Smooth muscle cell of the brain vasculature (primary cell): ENCODE data around the gene MYH6.

ENCODE experiments used
- DNase-seq: peaks from one replicate; pipeline ENCODE4 v3.0.0-alpha.2; 2012; ENCODE audit warnings: low read depth, low spot score

The MYH6 gene

DNA sequence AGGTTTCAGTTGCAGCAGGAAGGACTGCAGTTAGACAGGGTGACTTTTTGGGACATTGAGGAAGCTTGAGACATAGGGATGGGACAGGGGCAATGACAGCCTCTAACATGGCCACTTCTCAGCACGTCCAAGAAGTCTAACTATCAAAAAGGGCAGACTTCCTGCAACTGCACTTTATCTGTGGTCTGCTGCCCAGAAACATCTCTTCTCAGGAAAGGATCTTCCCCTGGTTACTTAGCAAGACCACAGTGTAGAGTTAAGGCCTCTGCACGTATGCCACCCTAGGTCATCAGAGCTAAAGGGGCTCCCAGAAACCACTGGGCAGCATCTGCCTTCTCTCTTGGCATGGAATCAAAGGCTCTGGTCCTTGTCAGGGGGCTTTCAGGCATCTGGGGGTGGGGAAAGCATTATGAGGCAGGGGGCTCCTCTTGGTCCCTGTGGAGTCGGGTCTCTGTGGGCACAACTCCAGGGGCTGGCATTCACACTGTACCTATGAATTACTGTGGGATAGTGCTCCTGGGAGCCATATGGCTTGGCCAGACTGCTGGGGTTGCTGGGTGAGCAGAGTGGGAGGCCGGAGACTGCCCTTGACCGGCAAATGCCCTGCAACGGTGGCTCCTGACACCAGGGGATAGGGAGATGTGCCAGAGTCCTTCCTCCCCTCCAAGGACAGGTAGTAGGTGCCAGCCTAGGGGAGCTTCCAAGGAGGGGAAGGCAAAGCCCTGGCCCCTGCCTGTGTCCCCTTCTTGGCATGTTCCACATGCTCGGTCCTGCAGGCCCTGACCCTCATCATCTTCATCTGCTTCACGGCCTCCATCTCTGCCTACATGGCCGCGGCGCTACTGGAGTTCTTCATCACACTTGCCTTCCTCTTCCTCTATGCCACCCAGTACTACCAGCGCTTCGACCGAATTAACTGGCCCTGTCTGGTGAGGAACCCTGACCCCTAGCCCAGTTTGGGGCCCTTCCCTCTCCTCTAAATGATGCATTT lies 30.2 kb downstream of the MYH6 start:
- DNase-seq: no peak

DNA sequence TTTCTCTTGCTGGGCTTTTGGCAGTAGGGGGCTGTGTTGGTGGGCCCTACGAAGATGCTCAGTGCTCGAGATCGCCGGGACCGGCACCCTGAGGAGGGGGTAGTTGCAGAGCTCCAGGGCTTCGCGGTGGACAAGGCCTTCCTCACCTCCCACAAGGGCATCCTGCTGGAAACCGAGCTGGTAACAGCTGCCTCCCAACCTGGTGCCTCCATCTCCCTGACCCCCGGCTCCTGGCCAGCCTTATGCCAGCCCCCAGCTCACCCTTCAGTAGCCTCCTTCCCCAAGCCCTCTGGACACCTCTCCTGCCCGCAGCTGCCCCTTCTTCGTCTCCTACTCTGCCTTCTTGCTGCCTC lies 30.9 kb downstream of the MYH6 start:
- no peak for DNase-seq

DNA sequence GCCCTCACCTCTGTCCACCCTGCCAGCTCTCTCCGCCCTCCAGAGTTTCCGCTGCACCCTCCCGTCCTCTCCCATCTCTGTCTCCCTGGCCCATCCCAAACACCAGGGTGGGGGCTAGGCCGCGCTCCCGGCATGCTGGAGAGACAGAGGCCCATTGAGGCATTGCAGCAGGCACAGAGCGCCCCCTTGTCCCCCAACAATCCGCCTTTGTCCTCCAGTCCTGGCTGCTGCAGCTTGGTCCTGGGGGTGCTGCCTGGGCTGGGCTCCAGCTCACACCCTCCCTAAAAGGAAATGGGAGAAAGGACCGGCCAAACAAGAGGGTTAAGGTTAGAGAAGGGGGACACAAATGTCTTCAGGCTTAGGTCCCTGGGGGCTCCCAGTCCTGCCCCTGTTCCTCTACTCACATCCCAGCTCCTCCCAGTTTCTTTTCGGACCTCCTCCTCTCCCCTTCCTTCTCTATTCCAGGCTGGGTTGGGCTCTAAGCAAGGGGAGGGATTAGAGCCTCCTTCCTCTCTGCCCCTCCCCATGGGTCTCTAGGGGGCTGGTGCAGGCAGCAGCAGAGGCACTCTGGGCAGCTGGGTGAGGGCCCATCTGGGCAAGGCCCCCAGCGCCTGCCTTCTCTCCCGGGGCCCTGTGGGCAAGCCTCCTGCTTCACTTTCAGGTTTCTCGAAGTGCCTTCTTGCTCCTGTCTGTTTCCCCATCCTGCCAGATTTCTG lies 31.4 kb downstream of the MYH6 start, which contains the start of gene CMTM5:
Gene CMTM5, plus strand, starts transcription at position 565 of the 716 bp plus-strand sequence. CDS start 206 bp downstream, outside the sequence.
- no peak for DNase-seq

DNA sequence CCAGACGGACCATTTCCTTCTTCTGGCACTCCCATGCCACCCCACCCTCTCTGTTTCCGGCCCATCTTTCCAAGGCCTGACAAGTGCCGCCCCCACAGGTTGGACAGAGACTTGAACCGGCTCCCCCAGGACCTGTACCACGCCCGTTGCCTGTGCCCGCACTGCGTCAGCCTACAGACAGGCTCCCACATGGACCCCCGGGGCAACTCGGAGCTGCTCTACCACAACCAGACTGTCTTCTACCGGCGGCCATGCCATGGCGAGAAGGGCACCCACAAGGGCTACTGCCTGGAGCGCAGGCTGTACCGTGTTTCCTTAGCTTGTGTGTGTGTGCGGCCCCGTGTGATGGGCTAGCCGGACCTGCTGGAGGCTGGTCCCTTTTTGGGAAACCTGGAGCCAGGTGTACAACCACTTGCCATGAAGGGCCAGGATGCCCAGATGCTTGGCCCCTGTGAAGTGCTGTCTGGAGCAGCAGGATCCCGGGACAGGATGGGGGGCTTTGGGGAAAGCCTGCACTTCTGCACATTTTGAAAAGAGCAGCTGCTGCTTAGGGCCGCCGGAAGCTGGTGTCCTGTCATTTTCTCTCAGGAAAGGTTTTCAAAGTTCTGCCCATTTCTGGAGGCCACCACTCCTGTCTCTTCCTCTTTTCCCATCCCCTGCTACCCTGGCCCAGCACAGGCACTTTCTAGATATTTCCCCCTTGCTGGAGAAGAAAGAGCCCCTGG lies 32.4 kb downstream of the MYH6 start:
- no peak for DNase-seq

DNA sequence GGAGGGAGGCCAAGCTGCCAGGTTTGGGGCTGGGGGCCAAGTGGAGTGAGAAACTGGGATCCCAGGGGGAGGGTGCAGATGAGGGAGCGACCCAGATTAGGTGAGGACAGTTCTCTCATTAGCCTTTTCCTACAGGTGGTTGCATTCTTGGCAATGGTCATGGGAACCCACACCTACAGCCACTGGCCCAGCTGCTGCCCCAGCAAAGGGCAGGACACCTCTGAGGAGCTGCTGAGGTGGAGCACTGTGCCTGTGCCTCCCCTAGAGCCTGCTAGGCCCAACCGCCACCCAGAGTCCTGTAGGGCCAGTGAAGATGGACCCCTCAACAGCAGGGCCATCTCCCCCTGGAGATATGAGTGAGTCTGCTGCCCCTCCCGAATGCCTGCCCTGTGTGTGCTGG lies 35.0 kb downstream of the MYH6 start:
- no peak for DNase-seq

DNA sequence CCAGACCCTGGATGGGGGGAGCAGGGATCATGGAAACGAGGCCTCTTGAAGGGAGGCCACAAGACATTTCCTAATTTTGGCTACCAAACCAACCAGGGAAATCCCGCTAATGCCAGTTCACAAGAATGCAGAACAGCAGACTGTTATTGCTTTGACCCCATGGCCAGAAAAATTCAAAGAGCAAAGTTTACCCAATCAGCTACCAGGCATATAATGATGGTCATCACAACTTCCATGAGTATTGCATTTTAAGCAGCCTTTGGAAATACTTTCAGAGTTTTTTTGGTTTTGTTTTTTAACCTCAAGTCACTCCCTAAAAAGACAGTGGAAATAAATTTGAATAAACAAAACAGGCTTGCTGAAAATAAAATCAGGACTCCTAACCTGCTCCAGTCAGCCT lies 35.6 kb downstream of the MYH6 start, which contains the start of gene IL25:
Gene IL25, plus strand, starts transcription at position 301 of the 400 bp plus-strand sequence.
- DNase-seq: no peak

DNA sequence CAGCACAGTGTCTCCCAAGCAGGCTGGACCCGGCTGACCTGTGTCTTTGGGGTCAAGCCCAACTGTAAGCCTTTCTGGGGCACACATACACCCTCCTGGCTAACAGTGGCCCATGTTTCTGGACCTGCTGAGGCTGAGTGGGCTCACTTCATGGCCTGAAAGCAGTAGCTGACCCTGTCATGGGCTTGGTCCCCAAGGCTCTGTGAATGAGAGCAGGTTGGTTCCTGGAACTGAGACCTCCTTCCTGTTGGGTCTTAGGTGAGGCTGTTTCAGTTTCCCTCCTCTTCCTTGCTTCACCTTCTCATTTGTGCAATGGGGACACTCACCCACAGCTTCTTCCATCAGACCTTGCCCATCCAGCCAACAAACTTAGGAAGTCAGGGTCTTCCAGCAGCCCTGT lies 36.2 kb downstream of the MYH6 start:
- no peak for DNase-seq

DNA sequence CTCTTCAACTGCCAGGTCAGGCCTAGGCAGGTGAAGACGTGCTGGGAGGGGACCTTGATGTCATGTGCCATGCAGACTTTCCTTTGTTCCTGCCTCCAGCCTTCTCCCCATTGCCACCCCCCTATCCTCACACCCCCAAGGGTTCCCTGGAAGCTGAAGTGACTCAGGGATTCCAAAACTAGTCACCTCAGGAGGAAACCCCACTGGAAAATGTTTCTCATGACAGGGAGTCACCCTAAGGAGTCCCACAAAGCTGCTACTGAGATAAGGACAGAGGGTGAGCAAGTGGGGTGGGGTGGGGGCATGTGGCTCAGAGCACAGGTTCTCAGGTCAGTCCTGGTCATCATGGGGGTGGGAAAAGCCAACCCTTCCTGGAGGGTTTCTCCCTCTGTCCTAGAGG lies 37.9 kb downstream of the MYH6 start:
- DNase-seq: no peak

DNA sequence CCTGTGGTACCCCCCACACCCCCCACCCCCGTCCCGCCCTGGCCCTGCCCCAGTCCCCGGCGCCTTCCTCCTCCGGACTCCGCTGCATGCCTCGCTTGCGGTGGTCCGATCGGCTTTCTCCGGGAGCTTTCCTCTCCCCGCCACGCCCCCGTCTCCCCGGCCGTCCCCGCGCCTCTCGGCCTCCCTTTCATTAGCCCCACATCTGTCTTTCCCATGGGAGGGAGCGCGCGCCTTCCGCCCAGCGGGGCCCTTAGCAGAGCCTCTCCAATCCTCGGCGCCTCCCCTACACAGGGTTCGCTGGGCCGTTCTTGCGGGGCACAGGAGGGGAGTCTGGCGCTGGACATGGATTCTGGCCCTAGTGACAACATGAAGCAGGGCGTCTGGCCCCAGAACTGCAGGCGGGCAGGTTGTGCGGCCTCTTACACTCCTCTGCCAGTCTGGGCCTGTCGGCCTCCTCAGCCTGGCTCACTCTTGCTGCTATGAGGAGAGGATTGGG lies 41.6 kb downstream of the MYH6 start:
- no peak for DNase-seq

DNA sequence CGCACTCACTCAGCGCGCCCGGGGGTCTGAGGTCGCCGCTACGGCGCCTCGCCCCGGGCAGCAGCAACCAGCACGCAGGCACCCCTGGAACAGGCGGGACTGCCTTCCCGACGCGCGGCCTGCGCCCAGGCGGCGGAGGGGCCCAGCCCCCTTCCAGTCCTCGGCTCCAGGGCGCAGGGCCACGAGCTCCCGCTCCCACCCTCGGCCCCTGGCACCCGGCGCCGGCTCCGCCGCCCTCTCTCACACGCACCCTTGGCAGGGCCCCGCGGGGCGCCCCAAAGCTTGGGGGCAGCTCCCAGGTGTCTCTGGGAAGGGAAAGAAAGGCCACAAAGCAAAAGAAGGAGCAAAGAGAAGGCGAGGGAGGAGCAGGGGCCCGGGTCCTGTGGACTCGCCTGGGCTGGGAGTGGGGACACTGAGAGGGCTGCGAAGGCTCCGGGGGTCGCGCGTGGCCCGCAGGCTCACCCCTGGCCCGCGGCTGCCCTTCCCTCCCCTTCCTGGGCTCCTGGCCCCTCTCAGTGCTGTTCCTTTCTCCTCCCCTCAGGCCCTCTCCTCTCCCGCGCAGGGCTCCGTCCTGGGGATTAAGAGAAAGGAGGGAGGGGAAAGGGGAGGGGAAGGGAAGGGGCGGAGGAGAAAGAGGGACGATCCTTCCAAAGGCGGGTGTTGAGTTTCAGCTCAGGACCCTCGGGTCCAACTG lies 42.2 kb downstream of the MYH6 start:
- DNase-seq: no peak

DNA sequence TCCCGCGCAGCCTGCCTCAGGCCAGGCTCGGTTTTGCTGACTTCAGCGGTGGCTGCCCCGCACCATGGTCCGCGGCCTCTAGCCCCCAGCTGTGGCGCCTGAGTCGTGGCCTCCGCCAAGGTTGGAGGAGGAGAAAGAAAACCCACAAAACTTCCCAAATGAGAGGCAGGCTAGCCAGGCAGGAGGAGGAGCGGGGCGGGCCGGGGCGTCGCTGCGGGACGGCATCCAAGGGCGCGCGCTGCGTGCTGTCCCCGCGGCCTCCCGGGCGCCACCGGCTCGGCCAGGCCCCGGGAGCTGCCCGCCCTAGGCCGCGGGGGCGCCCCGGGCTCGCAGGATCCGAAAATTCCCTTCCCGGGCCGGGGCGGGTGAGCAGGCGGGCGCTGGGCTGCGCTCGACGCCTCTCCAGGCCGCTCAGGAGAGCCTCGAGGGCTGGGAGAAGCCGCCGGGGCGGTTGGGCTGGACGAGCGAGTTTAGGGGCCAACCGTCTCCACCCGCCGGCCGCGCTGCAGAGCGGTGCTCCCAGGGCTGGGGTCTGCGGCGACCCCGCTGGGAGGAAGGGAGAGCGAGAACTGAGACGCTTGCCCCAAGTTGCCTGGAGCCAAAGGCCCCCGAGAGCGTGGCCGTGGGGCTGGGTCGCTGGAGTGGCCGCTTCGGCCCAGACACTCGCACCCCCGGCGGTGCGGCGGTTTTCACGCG lies 42.9 kb downstream of the MYH6 start, which contains the start of gene EFS:
Gene EFS, minus strand, starts transcription at position 137 of the 696 bp plus-strand sequence. CDS start 147 bp downstream, outside the sequence.
- no peak for DNase-seq

DNA sequence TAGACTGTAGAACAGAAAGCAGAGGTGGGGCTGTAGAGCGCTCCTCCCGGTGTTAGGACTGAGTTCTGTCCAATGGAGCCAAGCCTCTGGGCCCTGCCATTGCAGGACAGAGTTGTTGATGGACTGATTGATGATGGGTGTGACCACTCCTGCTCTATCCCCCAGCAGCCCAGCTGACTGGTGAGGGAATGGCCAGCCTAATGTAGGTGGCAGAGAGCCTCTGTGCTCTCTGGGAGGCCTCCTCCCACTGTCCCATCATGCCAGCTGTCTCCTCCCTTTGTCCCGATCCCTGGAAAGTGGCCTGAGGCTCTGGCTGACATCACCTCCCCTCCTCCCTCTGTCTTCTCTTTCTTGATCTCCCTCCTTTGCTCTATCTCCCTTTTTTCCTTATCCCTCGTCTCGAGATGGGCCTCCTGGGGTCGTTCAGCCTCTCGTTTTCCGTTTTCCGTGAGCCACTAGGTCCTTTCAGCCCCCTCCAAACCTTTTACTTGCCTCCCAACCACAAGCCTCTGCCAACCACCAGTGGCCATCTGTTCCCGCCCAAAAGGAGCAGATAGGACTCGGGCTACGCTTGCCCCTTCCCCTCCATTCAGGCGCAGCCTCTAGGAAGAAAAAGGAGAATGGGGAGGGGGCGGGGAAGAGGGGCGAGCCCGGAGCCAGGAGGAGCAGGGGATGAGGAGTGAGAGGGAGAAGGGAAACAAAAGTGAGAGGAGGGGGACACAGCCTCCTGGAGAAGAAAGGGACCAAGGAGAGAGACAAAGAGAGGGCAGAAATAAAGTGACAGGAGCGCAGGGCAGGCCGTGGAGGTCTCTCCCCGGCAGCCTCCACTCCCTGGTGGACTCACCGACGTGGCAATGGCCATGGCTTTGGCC lies 43.7 kb downstream of the MYH6 start:
- DNase-seq: no peak

DNA sequence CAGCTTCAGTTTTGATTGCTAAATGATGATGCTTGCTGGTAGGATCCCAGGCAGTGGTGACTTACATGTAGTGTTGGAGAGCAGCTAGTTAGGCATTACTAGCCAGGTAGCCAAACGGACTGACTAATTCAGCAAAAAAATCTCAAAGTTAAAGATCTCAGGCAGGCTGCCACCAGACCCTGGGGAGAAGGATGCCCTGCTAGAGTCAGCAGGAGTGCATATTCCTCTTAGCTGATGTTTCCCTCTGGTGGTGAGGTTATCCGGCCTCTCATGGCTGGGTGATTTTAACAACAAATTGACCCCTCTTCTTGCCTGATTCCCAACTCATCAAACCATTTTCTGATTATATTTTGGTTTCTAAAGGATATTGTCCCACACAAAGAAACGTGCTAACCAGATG lies 45.9 kb downstream of the MYH6 start:
- no peak for DNase-seq

DNA sequence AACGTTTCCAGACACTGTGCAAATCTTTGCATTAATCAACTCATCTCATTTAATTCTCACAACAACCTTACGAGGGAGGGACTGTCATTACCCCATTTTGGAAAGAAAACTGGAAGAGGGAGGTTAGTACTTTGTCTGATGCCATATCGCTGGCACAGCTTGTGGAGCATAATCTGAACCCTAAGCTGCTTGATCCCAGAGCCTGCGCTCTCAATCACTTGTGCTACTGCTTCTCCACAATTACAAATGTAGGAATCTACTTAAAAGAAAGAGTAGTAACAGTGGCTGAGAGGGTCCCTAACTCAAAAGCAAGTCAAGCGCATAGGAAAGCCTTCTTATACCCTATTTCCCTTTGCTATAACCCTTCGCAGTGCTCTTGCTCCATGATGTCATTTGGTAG lies 46.3 kb downstream of the MYH6 start:
- no peak for DNase-seq

DNA sequence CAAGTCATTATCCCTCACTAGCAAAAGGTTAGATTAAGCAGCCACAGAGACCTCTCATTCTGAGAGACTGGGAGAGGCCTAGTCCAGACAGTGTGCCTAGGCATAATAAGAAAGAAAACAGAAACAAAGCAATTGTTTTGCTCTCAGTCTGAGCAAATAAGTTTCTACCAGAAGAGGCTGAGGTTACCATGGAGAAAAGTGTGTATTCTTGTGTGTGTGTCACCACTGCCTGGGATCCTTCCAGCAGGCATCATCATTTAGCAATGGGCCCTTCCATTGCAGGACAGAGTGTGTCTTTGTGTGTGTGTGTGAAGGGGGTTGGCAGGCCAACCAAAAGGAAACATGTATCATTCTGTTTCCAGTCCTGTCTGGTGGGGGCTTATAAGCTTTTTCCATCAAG lies 46.8 kb downstream of the MYH6 start:
- no peak for DNase-seq

DNA sequence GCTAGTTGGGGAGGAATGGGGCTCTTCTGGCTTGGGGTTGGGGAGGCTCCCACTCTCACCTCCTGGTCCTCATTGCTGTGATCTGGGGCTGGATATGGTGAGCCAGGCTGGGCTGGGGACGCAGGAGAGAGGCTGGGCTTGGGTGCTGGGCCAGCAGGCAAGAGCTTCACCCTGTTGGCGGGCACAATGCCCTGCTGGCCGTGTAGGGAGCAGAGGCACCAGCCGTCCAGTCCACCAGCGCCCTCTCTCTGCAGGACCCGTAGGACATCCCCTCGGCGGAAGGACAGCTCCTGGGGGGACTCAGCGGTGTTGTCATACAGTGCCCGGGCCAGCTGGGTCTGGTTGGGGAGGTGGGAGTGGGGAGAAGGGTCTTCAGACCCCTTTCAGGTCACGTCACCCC lies 47.6 kb downstream of the MYH6 start:
- no peak for DNase-seq

DNA sequence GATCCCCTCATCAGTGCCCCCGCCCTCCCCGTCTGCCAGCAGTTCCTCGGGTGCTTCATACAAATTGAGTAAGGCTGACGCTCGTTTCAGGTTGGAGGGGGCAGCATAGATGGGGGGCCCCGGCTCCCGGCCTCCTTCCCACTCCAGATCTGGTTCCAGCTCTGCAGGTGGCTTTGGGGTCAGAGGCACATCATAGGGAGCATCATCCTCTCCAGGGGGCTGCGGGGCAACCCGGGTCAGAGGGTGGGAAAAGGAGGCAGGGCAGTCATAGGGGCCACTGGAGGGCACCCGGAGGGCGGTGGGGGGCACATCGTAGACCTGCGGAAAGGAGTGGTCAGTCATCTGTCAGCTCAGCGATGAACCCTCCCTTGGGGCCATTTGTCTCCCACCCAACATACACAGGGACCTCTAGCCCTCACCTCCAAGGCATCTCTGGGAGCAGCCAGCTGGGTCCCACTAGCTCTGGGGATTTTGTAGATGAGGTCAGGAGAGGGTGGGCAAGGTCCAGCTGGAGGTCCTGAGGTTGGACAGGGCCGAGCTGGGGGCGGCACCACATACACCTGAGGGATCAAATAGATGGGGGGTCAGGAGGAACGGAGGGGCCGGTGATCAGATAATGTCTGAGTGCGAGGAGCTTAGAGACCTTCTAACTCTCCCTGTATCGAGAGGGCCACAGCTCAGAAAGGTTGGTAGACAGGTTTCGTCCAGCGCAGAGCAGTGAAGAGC lies 48.2 kb downstream of the MYH6 start:
- no peak for DNase-seq

DNA sequence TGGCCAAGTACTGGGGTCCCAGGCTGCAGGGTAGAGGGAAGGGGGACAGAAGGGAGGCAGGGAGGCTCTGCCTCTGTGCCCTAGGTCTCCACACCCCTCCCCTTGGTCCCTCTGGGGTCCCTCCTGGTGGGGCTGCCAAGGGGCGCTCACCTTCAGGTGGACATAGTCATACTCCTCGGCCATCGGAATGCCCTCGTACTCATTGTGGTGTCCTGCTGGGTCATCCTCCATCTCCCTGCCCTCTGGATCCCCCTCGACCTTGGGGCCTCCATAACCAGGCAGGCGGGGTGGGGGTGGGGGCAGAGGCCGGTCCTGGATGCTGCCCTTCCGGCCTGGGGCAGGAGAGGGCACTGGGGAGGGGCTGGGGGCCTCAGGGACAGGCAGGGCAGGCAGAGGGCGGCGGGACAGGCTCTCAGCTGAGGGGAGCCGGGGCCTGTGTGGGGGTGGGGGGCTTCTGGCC lies 48.9 kb downstream of the MYH6 start:
- no peak for DNase-seq
